Naive B cell (primary cell): Measurements from ENCODE around the gene THOP1. TPM values are rescaled to one million over a fixed set of nuclear protein-coding genes. Genes with fewer than 3 reads are reported as not detected.
A peak's percentile ranks its signal among the peaks of the same experiment; 100 is the strongest.
"Not testable (repeated sequence)": the region's sequence is repeated elsewhere in the genome, so short reads cannot be mapped to it uniquely, and the experiment has no call there.

Experiments
- ATAC-seq, 2 donors: fragments of 150-1000 bp; cut with Tn5 transposase; 2 replicates each; pipeline ENCODE4 v1.10.0; 2021; ENCODE audit warnings: low read depth in 2 of 2, mild to moderate bottlenecking in 2 of 2, moderate library complexity in 2 of 2
- DNase-seq: peaks from one replicate; pipeline ENCODE4 v3.0.0; 2022
- H3K27ac Mint-ChIP-seq, 6 donors: one replicate each; pipeline ENCODE4 v1.8.0; 2020 to 2022; ENCODE audit warnings: mild to moderate bottlenecking in 6 of 6, mixed read lengths in 6 of 6, moderate library complexity in 5 of 6, inconsistent platforms in 2 of 6
- H3K27me3 Mint-ChIP-seq, 3 donors: one replicate each; pipeline ENCODE4 v1.8.0; 2021 to 2022; ENCODE audit warnings: mixed read lengths in 3 of 3, mild to moderate bottlenecking in 1 of 3
- H3K36me3 Mint-ChIP-seq, 2 donors: one replicate each; pipeline ENCODE4 v1.8.0; 2020 to 2022; ENCODE audit warnings: mixed read lengths in 2 of 2, inconsistent platforms in 1 of 2, mild to moderate bottlenecking in 1 of 2
- H3K4me1 Mint-ChIP-seq, 3 donors: one replicate each; pipeline ENCODE4 v1.8.0; 2020 to 2022; ENCODE audit warnings: mixed read lengths in 3 of 3, inconsistent platforms in 1 of 3, mild to moderate bottlenecking in 1 of 3, moderate library complexity in 1 of 3
- H3K4me3 Mint-ChIP-seq, 8 donors: one replicate each; pipeline ENCODE4 v1.8.0; 2020 to 2022; ENCODE audit warnings: mild to moderate bottlenecking in 8 of 8, mixed read lengths in 8 of 8, moderate library complexity in 8 of 8, inconsistent platforms in 2 of 8
- H3K9me3 Mint-ChIP-seq, 7 donors: one replicate each; pipeline ENCODE4 v1.8.0; 2020 to 2022; ENCODE audit warnings: mixed read lengths in 7 of 7, mild to moderate bottlenecking in 5 of 7, inconsistent platforms in 2 of 7, moderate library complexity in 1 of 7
- polyA plus RNA-seq, 6 donors: library from polyadenylated mRNA; unstranded; fragments of 300-500 nt; fragmentation: Illumina TruSeq; gene quantifications; one replicate each; pipeline ENCODE4 v1.2.3, GENCODE V29; 2021; ENCODE audit warnings: low read depth in 6 of 6

The THOP1 gene
- polyA plus RNA-seq, 6 donors from 2014 or later: 22.4 to 42.2 (median 38.5) TPM

- ATAC-seq (no peak), DNase-seq (no peak)
- H3K27ac Mint-ChIP-seq: no peak overlapping the region
- no peak overlapping the region for H3K4me3 Mint-ChIP-seq
- H3K9me3 Mint-ChIP-seq: peaks cover 0 to 2% (median 0%) of the 10 kb centered on the region in 7 donors
- peaks cover 0 to under 1% of the 10 kb centered on the region in 2 donors for H3K36me3 Mint-ChIP-seq
- no peaks in the 10 kb centered on the region for H3K27me3 Mint-ChIP-seq
- peaks cover 5 to 10% (median 8%) of the 10 kb centered on the region in 3 donors for H3K4me1 Mint-ChIP-seq
These were observed 29.1 kb downstream of the THOP1 start for GRCh38 chr19:2814426-2814825.

DNA sequence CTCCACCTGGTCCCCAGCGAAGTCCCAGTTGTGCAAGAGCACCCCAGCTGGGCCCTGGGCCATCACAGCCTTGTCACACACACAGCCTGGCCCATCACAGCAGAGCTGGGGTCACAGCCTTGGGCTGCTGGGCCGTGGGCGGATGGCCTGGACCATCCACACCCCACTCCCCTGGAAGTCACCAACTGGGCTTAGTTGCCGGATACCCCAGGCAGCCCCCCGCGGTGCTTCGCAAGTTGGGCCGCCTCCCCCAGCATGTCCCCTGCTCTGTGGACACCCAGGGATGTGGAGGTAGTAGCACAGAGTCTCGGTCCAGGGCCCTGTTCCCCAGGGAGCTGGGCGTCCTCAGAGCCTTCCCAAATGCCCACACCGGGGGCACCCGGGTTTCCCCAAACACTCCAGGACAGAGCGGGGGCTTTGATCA lies 29.9 kb downstream of the THOP1 start:
- no peaks in the 10 kb centered on the region for H3K27me3 Mint-ChIP-seq
- no peak overlapping the region for H3K4me3 Mint-ChIP-seq
- H3K27ac Mint-ChIP-seq: no peak overlapping the region
- peaks cover 5 to 11% (median 8%) of the 10 kb centered on the region in 3 donors for H3K4me1 Mint-ChIP-seq
- ATAC-seq (no peak), DNase-seq (no peak)
- no peaks in the 10 kb centered on the region for H3K36me3 Mint-ChIP-seq
- H3K9me3 Mint-ChIP-seq: peaks cover 0 to 2% (median 0%) of the 10 kb centered on the region in 7 donors

DNA sequence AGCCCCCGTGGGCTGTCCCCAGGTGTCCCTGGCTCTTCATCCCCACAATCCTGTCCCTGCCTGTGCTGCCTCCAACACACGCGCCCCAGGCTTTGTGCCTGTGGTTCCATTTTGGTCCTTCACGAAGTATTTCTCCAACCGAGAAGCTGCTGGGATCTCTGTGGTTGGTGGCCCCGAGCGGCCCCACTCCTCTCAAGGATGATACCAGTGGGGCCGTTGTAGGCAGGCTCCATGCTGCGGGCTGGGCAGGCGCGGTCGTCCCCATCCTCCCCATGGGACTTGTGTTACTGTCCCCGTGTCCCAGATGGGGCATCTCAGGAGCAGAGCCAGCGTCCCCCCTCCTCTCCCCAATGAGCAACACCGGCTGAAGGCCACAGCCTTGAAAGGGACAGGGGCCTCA lies 30.6 kb downstream of the THOP1 start:
- Mint-ChIP-seq H3K4me1 (peaks cover 7 to 13% (median 8%) of the 10 kb centered on the region in 3 donors), H3K36me3 (no peaks in the 10 kb centered on the region), H3K27ac (peak overlapping the region in 3 of 6 donors; percentile 22 to 62 (median 56)), H3K9me3 (peaks cover 0 to 2% (median 0%) of the 10 kb centered on the region in 7 donors), H3K4me3 (no peak overlapping the region), H3K27me3 (no peaks in the 10 kb centered on the region)
- ATAC-seq (no peak), DNase-seq (no peak)

DNA sequence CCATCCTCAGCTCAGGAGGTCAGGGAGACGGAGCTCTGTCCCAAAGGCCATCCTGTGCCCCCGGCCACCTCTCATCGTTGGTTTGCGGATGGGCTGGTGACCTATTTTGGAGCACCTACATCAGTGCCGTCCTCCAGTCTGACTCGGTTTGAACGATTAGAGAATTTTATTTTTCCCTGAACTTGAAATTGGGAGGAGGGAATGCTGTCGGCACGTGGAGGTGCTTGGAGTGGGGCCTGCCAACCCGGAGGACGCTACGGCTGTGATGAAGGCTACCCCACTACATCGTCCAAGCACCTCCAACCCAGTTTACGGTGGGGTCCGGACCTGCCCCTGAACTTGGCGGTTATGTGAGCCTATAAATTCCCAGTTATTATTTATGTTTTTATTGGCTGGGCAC lies 31.3 kb downstream of the THOP1 start:
- Mint-ChIP-seq H3K4me1 (peaks cover 8 to 13% (median 12%) of the 10 kb centered on the region in 3 donors), H3K9me3 (peaks cover 0 to 2% (median 0%) of the 10 kb centered on the region in 7 donors), H3K4me3 (no peak overlapping the region), H3K27ac (no peak overlapping the region), H3K36me3 (no peaks in the 10 kb centered on the region), H3K27me3 (no peaks in the 10 kb centered on the region)
- DNase-seq (no peak), ATAC-seq (no peak)

DNA sequence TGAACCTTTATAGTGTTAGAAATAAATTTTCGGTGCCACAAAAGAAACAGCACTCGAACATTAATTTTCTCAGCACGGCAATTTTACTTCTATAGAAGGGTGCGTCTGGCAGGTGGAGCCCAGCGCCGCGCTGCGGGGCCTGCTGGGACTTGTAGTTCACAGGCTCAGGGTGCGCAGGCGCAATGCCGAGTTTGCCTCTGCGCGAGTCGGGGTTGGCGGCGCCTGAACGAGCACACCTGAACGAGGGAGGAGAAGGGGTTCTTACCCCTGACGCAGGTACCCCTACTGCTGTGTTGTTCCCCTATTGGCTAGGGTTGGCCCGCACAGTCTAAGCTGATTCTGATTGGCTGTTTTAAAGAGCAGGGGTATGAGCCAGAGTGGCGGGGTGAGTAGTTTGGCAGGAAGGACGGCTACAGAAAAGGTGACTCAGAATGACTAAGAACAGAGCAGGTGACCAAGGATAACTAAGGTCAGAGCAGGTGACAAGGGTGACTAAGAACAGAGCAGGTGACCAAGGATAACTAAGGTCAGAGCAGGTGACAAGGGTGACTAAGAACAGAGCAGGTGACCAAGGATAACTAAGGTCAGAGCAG lies 32.0 kb downstream of the THOP1 start:
- ATAC-seq, H3K36me3 Mint-ChIP-seq, H3K27me3 Mint-ChIP-seq, H3K9me3 Mint-ChIP-seq, DNase-seq: not testable (repeated sequence)
- Mint-ChIP-seq H3K4me1 (peaks cover 8 to 17% (median 13%) of the 10 kb centered on the region in 3 donors), H3K27ac (peak overlapping the region in 4 of 6 donors; percentile 14 to 88 (median 66)), H3K4me3 (peak overlapping the region in 3 of 8 donors; percentile 33 to 79 (median 44))

DNA sequence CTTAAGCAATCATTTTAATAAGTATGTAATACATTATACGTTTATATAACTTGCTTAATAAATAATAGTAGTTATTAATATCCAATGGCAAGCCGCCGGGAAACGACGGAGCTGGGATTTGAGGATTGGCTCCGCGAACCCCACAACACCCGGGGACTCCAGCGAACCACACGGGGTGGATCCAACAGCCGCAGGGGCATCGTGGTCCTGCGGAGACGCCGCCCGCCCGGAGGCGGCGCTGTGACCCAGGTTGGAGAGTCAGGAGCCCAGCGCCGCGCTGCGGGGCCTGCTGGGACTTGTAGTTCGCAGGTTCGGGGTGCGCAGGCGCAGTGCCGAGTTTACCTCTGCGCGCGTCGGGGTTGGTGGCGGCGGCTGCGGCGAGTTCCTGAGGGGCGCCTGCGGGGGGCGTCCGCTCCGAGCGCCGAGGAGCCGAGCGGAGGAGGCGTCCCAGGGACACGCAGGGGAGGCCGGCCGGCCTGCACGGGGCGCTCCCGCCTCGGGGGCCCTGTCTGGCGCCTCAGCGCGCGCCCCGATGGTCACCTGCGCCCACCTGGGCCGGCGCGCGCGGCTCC lies 34.3 kb downstream of the THOP1 start, which contains the start of gene ZNF554:
TSS of gene ZNF554 (plus strand) at position 329 of the 572 bp plus-strand sequence. CDS start at position 533, 204 bp downstream.
- peaks cover 0 to 3% of the 10 kb centered on the region in 2 donors for H3K36me3 Mint-ChIP-seq
- DNase-seq (peak; percentile 97), ATAC-seq (peak; percentile 94 to 95)
- H3K27me3 Mint-ChIP-seq: no peaks in the 10 kb centered on the region
- peak within 1 kb of the TSS; percentile 83 to 92 (median 87) for H3K4me3 Mint-ChIP-seq
- peak within 1 kb of the TSS; percentile 58 to 90 (median 82) for H3K27ac Mint-ChIP-seq
- peaks cover 0 to 2% (median 0%) of the 10 kb centered on the region in 7 donors for H3K9me3 Mint-ChIP-seq
- H3K4me1 Mint-ChIP-seq: peaks cover 8 to 17% (median 13%) of the 10 kb centered on the region in 3 donors

DNA sequence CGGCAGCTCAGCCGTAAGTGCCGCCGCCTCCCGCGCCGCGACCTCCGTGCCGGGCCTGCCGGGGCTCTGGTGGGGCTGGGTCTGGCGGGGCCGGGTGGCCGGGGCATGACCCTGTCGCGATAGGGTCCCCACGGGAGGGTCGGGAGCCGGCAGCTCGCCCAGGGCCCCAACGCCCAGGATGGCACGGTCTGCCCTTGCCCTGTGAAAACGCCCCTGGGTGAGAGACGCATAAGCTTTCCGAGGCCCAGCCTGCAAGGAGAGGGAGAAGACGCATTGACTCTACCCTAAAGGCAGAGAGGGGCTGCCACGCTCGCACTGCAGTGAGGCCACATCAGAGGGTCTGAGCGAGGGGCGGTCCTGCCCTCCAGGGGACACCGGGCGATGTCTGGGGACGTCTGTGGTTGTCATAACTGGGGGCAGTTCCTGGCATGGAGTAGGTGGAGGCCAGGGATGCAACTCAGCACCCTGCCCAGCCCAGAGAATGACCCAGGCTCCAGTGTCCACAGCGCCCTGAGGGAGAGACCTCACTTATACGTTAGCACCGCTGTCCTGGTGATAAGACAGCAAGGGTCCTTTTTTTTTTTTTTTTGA lies 34.9 kb downstream of the THOP1 start:
- peak overlapping the region in 3 of 6 donors; percentile 32 to 60 (median 34) for H3K27ac Mint-ChIP-seq

GRCh38 chr19:2822846-2823245 lies 37.5 kb downstream of the THOP1 start:
- Mint-ChIP-seq H3K27me3 (no peaks in the 10 kb centered on the region), H3K27ac (no peak overlapping the region), H3K4me1 (peaks cover 8 to 17% (median 12%) of the 10 kb centered on the region in 3 donors), H3K4me3 (peak overlapping the region in 1 of 8 donors; percentile 54), H3K36me3 (peaks cover 9 to 11% of the 10 kb centered on the region in 2 donors), H3K9me3 (peaks cover 0 to 4% (median 0%) of the 10 kb centered on the region in 7 donors)
- DNase-seq (no peak), ATAC-seq (no peak)

More for the DNA sequence above, 34.9 kb downstream of the THOP1 start:
- ATAC-seq (peak in 1 of 2 donors; percentile 13), DNase-seq (no peak)
- Mint-ChIP-seq H3K9me3 (peaks cover 0 to 2% (median 0%) of the 10 kb centered on the region in 7 donors), H3K4me1 (peaks cover 8 to 17% (median 13%) of the 10 kb centered on the region in 3 donors), H3K27me3 (no peaks in the 10 kb centered on the region), H3K36me3 (peaks cover 0 to 5% of the 10 kb centered on the region in 2 donors), H3K4me3 (peak overlapping the region; percentile 81 to 90 (median 86))

DNA sequence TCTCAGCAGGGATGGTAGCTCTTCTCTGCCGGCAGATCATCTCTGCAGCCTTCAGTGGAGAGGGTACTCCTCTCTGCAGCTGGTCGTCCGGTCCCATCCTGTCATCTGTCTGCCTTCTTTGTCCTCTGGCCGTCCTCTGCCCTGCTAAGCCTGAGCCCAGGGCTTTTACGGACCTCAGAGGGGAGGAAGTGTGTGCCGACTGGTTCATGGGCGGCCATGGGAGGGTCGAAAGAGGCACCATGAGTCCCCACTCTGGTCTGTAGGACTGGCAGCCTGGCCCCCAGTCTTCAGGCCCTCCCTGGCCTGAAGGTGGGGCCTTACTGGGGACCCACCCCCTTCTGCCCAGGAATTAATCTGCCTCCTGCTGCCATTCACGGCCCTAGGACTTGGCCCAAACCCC lies 38.3 kb downstream of the THOP1 start:
- Mint-ChIP-seq H3K4me1 (peaks cover 7 to 14% (median 14%) of the 10 kb centered on the region in 3 donors), H3K4me3 (peak overlapping the region in 2 of 8 donors; percentile 33 to 60)
- no peak for ATAC-seq

DNA sequence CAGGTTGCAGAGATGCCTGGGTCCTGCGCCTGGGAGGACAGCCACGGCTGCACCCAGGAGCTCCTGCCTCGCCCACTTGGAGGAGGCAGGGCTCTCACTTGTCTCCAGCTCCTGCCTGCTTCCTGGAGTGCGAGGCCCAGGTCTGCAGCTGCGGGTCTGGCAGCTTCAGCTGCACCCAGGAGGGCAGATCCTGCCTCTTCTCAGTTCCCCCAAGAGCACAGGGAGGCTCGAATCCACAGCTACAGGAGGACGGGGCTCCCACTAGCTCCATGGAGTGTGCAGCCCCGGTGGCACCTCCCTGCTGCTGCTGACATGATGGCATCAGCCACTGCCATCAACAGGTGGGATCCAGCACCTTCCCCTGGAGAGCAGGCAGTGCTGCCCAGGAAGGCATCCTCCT lies 38.8 kb downstream of the THOP1 start:
- no peaks in the 10 kb centered on the region for H3K27me3 Mint-ChIP-seq
- DNase-seq: no peak
- peak overlapping the region in 1 of 8 donors; percentile 63 for H3K4me3 Mint-ChIP-seq
- no peak for ATAC-seq
- H3K27ac Mint-ChIP-seq: no peak overlapping the region
- peaks cover 6 to 13% (median 12%) of the 10 kb centered on the region in 3 donors for H3K4me1 Mint-ChIP-seq
- peaks cover 11 to 14% of the 10 kb centered on the region in 2 donors for H3K36me3 Mint-ChIP-seq
- peaks cover 0 to 5% (median 0%) of the 10 kb centered on the region in 7 donors for H3K9me3 Mint-ChIP-seq

More for the DNA sequence above, 38.3 kb downstream of the THOP1 start:
- H3K27ac Mint-ChIP-seq: no peak overlapping the region
- peaks cover 11 to 14% of the 10 kb centered on the region in 2 donors for H3K36me3 Mint-ChIP-seq
- peaks cover 0 to 5% (median 0%) of the 10 kb centered on the region in 7 donors for H3K9me3 Mint-ChIP-seq
- no peaks in the 10 kb centered on the region for H3K27me3 Mint-ChIP-seq
- no peak for DNase-seq

DNA sequence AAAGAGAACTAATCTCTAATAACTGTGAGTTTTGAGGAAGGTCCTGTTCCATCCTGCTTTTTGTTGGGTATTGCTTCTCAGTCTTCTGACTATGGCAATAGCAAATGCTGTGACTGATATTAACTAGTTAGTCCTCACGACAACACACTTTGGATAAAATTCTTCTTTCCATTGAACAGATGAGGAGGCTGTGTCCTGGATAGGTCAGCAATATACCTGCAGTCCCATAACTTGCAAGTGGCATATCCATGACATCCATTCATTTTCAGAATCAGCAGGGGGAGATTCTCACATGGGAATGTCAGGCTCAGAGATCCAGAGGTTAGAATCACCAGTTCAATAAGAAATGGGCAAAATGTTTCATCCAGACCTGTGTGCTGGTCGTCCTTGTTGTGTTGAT lies 41.7 kb downstream of the THOP1 start:
- H3K27ac Mint-ChIP-seq: no peak overlapping the region
- H3K4me1 Mint-ChIP-seq: peaks cover 2 to 7% (median 6%) of the 10 kb centered on the region in 3 donors
- ATAC-seq (no peak), DNase-seq (no peak)
- H3K27me3 Mint-ChIP-seq: no peaks in the 10 kb centered on the region
- peaks cover 11 to 14% of the 10 kb centered on the region in 2 donors for H3K36me3 Mint-ChIP-seq
- H3K4me3 Mint-ChIP-seq: no peak overlapping the region
- peaks cover 0 to 15% (median 5%) of the 10 kb centered on the region in 7 donors for H3K9me3 Mint-ChIP-seq

DNA sequence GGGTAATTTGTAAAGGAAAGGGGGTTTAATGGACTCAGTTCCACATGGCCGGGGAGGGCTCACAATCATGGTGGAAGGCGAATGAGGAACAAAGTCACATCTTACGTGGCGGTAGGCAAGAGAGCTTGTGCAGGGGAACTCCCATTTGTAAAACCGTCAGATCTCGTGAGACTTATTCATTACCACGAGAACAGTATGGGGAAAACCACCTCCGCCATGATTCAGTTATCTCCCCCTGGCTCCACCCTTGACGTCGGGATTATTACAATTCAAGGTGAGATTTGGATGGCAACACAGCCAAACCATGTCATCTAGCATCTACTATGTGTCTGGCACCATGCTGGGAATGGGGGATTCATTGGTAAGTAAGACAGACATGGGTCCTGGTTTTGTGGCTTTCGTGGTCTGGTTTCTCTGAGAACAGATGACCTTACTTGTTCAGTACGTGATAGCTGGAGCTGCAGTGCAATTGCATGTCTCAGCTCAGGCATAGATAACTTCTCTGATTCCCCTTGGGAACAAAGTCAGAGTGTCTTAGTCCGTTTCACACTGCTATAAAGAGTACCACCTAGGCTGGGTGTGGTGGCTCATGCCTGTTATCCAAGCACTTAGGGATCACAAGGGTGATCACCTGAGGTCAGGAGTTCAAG lies 42.7 kb downstream of the THOP1 start:
- peaks cover 18 to 22% of the 10 kb centered on the region in 2 donors for H3K36me3 Mint-ChIP-seq
- peaks cover 2 to 24% (median 9%) of the 10 kb centered on the region in 7 donors for H3K9me3 Mint-ChIP-seq
- DNase-seq: no peak
- H3K4me3 Mint-ChIP-seq: no peak overlapping the region
- H3K4me1 Mint-ChIP-seq: peaks cover 0 to 9% (median 7%) of the 10 kb centered on the region in 3 donors
- H3K27ac Mint-ChIP-seq: peak overlapping the region in 1 of 6 donors; percentile 69
- no peaks in the 10 kb centered on the region for H3K27me3 Mint-ChIP-seq
- peak in 1 of 2 donors; percentile 14 for ATAC-seq
